GM21515 (cell line): Measurements from ENCODE around the gene KCND3.
A peak's percentile ranks its signal among the peaks of the same experiment; 100 is the strongest.

Experiments used
- ATAC-seq: cut with Tn5 transposase; IDR thresholded peaks from one replicate; pipeline ENCODE4 v1.9.1; 2021; ENCODE audit not compliant: unreplicated experiment

KCND3 gene

GRCh38 chr1:111786669-111787207, 202.7 kb downstream of the KCND3 start:
- ATAC-seq: no peak

- no peak for ATAC-seq
Observed at GRCh38 chr1:111784273-111784901, 205.1 kb downstream of the KCND3 start.

- no peak for ATAC-seq
Observed at GRCh38 chr1:111779546-111779945, 209.9 kb downstream of the KCND3 start.

- ATAC-seq: no peak
Observed at GRCh38 chr1:111778541-111779051, 210.9 kb downstream of the KCND3 start.

- no peak for ATAC-seq
Observed at GRCh38 chr1:111778066-111778465, 211.4 kb downstream of the KCND3 start.

GRCh38 chr1:111777301-111777700, 212.2 kb downstream of the KCND3 start:
- no peak for ATAC-seq

GRCh38 chr1:111776861-111777260, 212.6 kb downstream of the KCND3 start:
- ATAC-seq: no peak

GRCh38 chr1:111776391-111776790, 213.1 kb downstream of the KCND3 start:
- ATAC-seq: no peak

- ATAC-seq: no peak
Observed at GRCh38 chr1:111775966-111776365, 213.5 kb downstream of the KCND3 start.

- no peak for ATAC-seq
Observed at GRCh38 chr1:111770916-111771315, 218.6 kb downstream of the KCND3 start.

- no peak for ATAC-seq
Observed at GRCh38 chr1:111769517-111770146, 219.8 kb downstream of the KCND3 start.

GRCh38 chr1:111768625-111769024, 220.8 kb downstream of the KCND3 start:
- no peak for ATAC-seq

GRCh38 chr1:111768023-111768422, 221.4 kb downstream of the KCND3 start:
- ATAC-seq: no peak

GRCh38 chr1:111762332-111762731, 227.1 kb downstream of the KCND3 start:
- no peak for ATAC-seq

GRCh38 chr1:111761717-111762116, 227.8 kb downstream of the KCND3 start:
- no peak for ATAC-seq

- ATAC-seq: no peak
Observed at GRCh38 chr1:111758373-111758772, 231.1 kb downstream of the KCND3 start.

GRCh38 chr1:111756124-111756513, 233.3 kb downstream of the KCND3 start:
- no peak for ATAC-seq

- peak; percentile 87 for ATAC-seq
Observed at GRCh38 chr1:111755331-111756123, 233.9 kb downstream of the KCND3 start, which contains the start of gene DDX20. DDX20 (plus strand) TSS chr1:111755901; CDS start chr1:111755925, 24 bp downstream.

- ATAC-seq: peak; percentile 11
Observed at GRCh38 chr1:111754984-111755330, 234.5 kb downstream of the KCND3 start.

- no peak for ATAC-seq
Observed at GRCh38 chr1:111751906-111752575, 237.4 kb downstream of the KCND3 start.

GRCh38 chr1:111750856-111751255, 238.6 kb downstream of the KCND3 start:
- no peak for ATAC-seq
